IPS-18c (cell line): Measurements from ENCODE around the gene RELN.
"Not testable (repeated sequence)": the region's sequence is repeated elsewhere in the genome, so short reads cannot be mapped to it uniquely, and the experiment has no call there.

Experiments
- H3K4me3 ChIP-seq: 2 replicates; pipeline ENCODE4 v1.7.0; 2013; ENCODE audit warnings: low read depth, mild to moderate bottlenecking, low read length, moderate library complexity; ENCODE audit not compliant: insufficient read depth
- H3K9me3 ChIP-seq: one replicate; pipeline ENCODE4 v1.6.1; 2013; ENCODE audit warnings: mild to moderate bottlenecking, low read length, moderate library complexity; ENCODE audit not compliant: control insufficient read depth, insufficient read depth

The RELN gene

DNA sequence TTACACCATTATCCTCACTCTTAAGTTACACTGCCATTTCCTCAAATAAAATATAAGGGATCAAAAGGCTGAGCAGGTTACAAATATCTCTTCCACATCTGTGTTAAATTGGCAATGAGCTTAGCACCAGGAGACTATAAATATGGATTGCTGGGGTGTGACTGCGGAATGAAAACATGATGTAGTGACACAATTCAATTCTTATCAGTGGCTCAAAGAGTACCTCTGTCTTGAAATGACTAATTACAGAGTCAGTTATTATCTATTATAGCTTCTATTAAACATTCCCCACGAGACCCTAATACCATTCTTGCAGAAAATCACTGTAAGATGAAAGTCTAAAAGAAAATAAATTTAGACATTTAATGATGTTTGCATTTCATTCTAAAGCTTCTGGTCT, 67.1 kb downstream of the RELN start:
- Histone ChIP-seq H3K9me3 (no peaks in the 10 kb centered on the region), H3K4me3 (no peak overlapping the region)

DNA sequence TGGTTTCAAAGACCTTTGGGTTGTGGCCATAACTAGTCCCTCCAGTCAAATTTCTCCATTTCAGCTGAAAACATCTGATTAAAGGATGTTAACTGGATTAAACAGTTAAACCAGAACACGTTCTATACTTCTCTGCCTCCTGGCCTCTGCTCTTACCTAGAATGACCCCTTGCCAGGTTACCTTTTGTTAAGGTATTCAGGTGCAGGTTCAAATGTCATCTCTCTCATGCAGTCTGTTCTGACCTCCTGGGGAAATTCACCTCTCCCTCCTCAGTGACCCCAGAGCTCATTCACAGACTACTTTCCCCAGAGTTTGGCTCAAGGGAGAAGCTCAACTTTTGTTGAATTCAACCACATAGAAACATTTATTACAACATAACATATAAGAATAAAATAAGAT, 67.8 kb downstream of the RELN start:
- no peaks in the 10 kb centered on the region for H3K9me3 ChIP-seq

DNA sequence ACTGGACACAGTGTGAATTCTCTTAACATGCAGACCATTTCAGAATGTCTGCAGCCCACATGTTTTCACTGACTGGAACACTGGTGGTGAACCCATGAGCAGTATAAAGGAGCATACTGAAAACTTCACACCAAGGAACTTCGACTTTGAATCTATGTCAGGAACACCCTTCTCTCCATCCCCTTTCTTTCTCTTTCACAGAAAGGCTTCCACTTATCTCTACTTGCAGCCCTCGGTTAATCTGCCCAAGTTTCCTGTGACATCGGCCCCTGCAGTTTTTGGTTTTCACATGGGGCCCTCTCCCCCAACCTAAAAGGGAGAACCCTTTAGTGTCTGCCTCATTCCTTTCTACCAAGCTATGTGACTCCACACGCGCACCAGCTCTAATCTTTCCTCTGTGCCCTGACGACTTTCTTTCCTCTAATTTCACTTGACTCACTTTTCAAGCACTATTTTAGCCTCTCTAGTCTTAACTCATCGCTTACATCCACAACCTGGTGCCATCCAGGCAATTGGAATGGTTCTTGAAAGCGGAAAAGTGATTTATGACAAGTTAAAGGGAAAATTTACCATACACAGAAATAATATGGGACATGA, 70.1 kb downstream of the RELN start:
- Histone ChIP-seq H3K9me3 (no peaks in the 10 kb centered on the region), H3K4me3 (no peak overlapping the region)

More for the DNA sequence above, 67.8 kb downstream of the RELN start:
- H3K4me3 ChIP-seq: no peak overlapping the region

DNA sequence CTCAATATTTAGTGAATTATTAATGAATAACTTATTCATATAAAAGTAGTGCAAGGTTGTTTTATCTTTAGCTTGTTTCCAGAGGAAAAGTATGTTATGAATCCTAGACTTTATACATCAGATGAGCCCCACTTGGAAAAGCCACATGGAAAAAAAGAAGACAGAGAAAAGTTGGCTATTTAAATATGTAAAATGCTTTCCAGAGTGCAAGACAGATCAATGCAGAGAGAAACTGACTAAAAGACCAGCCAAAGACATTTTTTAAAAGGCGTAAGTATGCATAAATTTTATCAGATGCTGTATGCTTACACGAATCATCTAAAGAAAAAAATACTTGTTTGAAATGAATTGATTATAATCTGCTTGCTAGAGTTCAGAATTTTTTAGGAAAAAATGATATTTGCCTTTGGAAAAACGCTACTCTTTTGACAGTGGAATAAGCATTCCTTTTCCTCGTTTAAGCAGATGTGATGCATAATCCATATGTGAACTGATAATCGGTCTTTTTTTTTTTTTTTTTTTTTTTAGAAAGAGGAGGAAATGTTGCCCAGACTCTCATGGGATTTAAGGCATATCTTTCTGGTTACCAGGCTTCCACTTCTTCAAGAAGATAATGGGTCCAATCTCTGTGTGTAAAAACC, 70.7 kb downstream of the RELN start:
- Histone ChIP-seq H3K4me3 (no peak overlapping the region), H3K9me3 (no peaks in the 10 kb centered on the region)

DNA sequence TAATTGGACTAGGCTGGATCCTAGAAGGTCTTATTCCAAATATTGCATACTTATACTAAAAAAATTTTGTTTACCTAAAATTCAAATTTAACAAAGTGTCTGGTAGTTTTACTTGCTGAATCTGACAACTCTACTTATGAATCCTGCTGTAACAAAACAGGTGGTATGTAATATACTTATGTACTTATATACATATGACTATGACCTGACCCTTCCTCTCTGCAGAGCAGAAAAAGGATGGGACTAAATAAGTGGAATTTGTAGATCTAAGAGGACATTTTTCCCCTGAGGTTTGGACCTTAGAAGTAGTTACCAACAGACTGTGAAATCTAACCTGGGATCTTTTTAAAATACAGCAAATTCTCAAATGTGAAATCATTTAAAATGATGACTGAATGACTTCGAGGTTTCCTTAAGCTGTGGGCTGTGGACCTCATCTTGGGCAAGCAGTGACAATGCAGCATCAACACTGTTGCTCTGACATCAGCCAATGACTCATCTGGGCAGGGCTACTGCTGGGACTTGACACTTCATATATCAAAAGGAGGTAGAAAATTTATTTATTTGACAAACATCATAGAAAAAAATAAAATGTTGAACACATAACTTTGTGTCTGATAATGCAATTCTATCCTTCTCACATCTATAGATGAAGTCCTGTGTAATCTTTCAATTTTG, 73.6 kb downstream of the RELN start:
- H3K9me3 ChIP-seq: no peaks in the 10 kb centered on the region
- no peak overlapping the region for H3K4me3 ChIP-seq

DNA sequence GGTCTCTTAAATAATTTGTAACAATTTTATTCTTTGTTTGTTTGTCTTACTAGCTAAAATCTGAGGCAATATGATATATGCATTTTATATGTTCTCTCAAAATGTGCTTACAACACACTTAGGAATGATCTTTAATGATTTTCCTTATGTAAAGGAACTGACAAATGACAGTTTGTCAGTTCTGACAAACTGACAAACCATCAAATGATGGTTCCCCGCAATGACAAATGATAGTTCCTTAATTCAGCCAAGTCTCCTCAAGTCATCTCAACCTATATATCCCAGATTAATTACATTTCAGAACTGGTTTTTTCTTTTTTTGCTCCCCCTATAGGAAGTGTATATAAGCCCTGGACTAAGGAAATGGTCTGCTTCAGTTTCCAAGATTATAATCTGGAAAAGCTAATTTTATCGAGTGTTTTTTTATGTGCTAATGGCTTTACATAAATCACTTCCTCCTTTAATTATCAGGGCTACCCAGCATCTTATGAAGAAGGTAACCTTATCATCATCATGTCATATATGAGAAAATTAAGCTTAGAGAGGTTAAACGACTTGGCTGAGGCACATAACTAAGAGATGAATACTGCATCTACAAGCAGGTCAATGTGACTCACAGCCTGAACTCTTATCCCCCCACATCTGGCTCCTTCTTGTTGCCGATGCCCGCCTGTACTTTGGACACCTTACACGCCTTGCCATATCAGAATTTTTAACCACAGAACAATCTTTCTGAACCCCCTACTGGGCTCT, 75.1 kb downstream of the RELN start:
- Histone ChIP-seq H3K9me3 (no peaks in the 10 kb centered on the region), H3K4me3 (no peak overlapping the region)

DNA sequence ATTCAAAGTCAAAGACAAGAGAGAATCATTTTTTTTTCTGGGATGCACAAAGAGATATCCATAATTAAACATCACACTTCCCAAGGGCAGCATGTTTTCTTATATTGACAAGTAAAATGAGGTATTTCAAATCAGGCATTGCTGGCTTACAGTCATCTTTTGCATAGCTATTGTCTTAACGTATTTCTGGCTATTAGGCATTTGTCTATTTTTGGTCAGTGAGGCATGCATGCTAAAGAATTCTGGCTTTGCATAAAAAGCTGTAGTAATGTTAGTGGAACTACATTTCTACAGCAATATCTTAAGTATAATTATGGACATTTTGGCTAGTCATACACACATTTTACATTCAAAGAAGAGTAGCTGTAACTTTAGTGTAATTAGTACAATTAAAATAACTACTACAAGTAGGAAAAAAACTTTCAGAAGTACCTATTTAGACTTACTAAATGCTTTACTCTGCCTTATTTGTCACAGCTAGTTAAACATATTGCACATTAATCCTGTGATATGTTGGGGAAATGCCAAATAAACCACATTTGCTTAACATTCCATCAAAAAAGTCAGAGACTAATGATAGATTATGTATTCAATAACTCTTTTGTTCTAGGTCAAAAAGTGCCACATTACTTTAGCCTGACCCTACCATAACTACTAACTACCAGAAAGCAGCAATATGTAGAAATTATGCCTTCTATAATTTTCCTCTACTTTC, 76.4 kb downstream of the RELN start:
- H3K9me3 ChIP-seq: no peaks in the 10 kb centered on the region
- no peak overlapping the region for H3K4me3 ChIP-seq

DNA sequence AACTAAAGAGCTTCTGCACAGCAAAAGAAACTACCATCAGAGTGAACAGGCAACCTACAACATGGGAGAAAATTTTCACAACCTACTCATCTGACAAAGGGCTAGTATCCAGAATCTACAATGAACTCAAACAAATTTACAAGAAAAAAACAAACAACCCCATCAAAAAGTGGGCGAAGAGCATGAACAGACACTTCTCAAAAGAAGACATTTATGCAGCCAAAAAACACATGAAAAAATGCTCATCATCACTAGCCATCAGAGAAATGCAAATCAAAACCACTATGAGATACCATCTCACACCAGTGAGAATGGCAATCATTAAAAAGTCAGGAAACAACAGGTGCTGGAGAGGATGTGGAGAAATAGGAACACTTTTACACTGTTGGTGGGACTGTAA, 78.4 kb downstream of the RELN start:
- H3K4me3 ChIP-seq, H3K9me3 ChIP-seq: not testable (repeated sequence)

DNA sequence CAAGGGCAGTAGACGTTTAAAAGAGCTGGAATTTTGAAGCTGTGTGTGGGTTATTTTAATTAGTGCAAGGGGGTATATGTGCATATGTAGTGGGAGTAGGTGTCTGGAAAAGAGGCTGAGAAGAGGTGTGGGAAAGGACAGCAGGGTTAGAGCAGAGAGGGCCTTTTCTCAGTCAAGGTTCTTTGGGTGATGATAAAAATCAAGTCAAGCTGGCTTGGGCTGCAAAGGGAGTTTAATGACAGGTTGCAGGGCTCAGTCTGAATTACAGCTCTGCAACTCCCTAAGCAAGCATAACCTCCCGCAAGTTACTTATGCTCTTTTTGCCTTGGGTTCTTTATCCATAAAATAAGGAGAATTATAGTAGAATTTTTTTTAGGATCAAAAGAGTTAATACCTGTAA, 83.5 kb downstream of the RELN start:
- Histone ChIP-seq H3K4me3 (no peak overlapping the region), H3K9me3 (no peaks in the 10 kb centered on the region)

DNA sequence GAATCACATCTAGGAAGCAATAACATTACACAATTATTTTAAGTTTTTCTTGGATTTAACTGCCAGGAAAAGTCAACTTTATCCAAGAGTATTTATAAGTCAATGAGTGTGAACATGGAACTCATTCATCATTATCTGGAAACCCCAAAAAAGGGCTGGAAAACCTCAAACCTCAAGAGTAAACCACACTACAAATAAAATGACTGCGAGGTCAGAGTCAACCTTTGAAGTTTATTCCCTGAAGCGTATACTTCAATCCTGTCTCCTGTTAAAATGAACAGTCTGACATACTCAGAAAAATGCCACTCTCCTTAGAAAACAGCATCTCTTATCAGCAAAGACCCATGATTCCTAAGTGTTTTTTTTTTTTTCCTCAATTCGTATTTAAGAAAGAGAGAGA, 86.5 kb downstream of the RELN start:
- H3K9me3 ChIP-seq: no peaks in the 10 kb centered on the region
- H3K4me3 ChIP-seq: no peak overlapping the region

DNA sequence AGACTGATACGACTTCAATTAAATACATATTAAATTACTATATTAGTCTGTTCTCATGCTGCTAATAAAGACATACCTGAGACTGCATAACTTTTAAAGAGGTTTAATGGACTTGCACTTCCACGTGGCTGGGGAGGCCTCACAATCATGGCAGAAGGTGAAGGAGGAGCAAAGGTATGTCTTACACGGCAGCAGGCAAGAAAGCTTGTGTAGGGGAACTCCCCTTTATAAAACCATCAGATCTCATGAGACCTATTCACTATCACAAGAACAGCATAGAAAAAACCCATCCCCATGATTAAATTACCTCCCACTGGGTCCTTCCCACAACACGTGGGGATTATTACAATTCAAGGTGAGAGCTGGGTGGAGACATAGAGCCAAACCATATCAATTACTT, 92.6 kb downstream of the RELN start:
- H3K9me3 ChIP-seq, H3K4me3 ChIP-seq: not testable (repeated sequence)

DNA sequence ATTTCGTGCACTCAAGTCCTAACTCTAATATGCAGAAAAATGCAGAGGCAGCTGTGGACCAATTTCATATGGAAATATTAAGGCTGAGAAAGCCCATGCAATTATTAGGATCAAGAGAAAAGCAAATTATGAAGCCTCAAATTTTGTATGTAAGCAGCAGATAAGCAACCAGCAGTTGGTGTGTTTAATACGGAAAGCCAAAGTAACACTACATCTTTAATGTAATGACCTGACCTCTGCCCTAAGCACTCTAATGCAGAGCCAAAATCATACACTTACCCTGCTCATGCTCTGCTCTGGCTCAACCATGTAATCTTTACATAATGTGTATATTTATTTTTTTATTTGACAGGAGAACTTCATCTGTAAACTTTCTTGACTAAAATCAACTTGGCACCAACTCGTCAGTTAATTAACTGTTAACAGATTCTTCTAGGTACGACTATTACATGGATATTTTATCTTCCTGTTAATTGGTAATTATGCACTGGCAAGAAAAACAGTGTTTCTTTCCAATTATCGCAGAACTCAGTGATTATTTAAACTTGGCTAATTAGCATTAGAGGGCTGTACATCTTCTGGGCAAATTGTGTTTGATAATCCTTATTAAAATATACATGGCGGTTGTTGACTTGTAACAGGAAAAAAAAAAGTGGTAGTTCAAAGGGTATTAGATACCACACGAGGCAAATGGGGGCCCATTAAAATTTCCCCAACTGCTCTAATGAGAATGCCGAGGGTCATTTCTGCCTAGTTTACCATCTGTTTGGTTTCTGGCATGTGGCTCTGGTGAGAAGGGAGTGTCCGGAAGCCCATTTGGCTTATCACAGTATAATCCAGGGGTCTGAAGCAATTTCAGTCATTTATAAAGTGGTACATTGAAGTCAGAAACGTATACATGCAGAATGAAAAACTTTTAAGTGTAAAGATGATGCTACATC, 94.5 kb downstream of the RELN start:
- Histone ChIP-seq H3K9me3 (no peaks in the 10 kb centered on the region), H3K4me3 (no peak overlapping the region)

DNA sequence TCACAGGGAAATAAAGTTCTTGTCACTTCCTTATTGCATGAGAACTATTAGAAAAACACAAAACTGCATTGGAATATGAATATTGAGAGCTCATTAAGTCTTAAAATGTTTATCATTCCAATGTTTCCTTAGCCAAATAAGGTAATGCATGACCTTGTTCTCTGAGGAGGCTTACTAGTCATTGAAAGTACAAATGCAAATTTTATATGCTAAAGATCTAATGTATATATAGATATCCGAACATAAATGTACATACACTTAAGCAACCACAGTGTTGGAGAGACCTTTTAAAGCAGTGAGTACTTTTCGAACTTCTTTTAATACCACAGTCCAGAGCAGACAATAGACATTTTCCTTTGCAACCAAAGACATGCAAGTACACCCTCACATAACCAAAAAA, 96.1 kb downstream of the RELN start:
- H3K9me3 ChIP-seq: no peaks in the 10 kb centered on the region

DNA sequence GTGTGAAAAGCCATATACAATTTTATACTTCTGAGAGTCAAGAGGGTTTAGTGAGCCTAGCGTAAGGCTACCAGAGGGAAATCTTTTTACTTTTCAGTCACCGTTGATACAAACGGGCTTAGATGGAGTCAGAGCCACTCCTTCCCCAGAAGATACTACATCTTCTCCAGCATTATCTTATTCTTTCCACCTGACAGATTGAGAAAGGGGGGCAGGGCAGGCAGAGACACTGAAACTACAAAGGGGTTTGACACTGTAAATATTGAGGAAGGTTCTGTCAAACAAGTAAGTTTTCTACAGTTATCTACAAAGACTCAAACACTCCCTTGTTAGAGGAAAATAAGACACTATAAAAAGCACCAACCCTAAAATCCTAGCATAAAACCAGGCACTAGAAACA, 100.0 kb downstream of the RELN start:
- Histone ChIP-seq H3K4me3 (no peak overlapping the region), H3K9me3 (no peaks in the 10 kb centered on the region)

More for the DNA sequence above, 96.1 kb downstream of the RELN start:
- no peak overlapping the region for H3K4me3 ChIP-seq

DNA sequence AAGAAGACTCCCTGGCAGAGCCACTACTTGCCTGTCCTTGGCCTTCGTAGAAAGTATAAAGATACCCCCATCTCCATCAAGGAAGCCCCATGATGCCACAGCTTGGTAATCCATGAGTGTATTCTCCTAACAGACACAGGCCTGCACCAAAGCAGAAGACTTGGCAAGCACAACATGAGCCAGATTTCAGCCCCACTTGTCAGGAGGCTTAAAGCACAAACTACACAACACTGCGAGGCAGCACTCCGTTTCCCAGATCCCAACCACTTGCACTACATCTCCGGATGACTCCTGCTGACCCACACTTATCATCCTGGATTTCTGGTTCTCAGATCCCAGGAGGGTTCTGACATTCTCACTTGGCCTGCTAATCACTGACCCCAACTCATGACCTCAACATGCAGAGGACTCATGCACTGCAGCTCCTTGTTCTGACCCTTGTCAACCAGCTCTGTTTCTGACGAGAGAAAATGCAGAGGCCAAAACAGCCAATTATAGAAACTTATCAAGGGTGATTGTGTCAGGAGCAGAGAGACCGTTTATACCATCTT, 100.8 kb downstream of the RELN start:
- no peak overlapping the region for H3K4me3 ChIP-seq
- no peaks in the 10 kb centered on the region for H3K9me3 ChIP-seq

DNA sequence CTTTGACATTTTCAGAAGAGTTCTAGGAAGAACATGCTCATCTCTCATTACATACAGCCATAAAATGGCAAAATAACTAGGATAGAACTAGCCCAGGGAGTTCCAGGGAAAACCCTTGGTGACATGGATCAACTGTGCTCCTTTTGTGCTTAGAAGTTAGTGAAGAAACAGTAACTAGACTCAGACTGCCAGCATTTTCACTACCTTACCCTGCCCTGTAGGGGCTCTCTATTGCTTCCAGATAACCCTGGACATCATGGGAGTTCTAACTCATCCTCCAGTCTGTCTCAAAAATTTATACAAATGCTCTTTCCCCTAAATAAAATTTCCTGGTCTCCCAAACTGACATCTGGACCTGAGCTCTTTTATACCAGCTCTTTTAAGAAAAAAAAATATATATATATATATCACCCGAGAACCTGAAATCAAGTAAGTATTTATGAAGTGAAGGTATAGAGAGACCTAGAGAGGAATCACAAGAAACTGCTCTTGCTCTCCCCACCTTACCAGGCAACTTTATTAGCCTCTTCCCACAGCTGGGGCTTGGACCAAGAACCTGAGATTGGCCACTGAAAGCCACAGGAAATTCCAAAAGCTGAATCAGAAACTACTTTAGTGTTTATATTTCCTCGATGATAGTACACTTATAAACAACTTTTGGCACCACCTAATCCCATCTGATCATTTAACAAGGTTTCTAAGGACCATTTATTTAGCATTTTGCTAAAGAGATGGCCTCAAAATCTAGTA, 101.4 kb downstream of the RELN start:
- Histone ChIP-seq H3K4me3 (no peak overlapping the region), H3K9me3 (no peaks in the 10 kb centered on the region)
